ENCODE measurements around the gene WSB2.

WSB2 gene

DNA sequence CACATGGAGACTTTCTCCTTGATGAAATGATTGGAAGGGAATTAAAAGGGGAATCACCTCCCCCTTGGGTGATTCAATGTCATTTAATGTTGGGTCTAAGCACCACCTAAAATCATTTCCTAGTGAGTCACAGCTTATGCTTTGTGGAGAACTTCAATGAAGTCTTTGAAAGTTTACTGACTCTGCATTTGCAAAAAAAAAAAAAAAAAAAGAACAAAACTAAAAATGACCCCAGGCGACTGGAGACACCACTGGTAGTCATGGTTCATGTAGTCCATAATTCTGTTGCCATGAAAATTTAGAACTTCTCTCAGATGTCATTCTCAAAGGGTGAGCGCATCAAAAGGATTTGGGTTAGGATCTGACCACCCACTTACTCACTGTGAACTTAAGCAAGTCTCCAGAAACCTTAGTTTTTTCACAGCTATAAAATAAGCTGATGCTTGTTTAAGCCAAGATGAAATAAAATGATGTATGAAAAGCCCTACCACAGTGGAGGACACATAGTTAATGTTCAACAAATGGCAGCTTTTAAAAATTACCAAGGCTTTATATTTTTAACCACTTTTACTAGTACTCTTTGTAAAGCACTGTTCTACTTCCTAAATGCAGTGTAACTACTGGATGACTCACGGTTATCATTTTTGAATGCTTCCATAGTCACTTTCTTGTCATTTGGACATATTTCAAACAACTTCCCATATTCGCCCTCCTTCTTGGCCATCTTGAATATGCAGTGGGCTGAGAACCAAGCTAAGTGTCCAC lies 74.1 kb downstream of the WSB2 start:
- DNase-seq: no peak

DNA sequence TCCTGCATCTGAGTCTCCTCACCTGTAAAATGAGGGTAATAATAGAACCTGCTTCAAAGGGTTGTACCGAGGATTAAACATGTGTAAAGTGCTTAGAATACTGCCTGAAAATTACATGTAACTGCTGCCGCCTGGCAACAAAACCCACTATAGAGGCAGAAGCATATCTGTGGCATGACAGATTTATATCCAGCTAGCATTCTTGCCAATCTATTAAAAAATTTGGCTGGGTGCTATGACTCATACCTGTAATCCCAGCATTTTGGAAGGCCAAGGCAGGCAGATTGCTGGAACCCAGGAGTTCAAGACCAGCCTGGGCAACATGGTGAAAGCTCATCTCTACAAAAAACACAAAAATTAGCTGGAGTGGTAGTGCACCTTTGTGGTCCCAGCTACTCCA lies 75.8 kb downstream of the WSB2 start:
- DNase-seq: no peak
